A549 treated with AZD9567 at 1 μM for 4 hours (cell line): ENCODE measurements around the gene C11orf68. TPM values are rescaled to one million over a fixed set of nuclear protein-coding genes. Genes with fewer than 3 reads are reported as not detected.

ENCODE experiments used
- total RNA-seq: library from RNA; stranded (reverse); fragments of 200-300 nt; extraction: Qiagen RNA extraction; gene quantifications from 5 replicates; pipeline ENCODE4 v1.2.3, GENCODE V29; 2022; ENCODE audit not compliant: insufficient read depth

Gene C11orf68
- 34.9 to 51.5 TPM (median 45.0 TPM) in 5 replicates for total RNA-seq

GRCh38 chr11:65918211-65919140, at the start of gene C11orf68:
Gene C11orf68, minus strand, starts transcription at chr11:65919062. Its CDS starts 31 bp downstream, at chr11:65919031.

GRCh38 chr11:65961267-65962140, 42.6 kb upstream of the C11orf68 start, which contains the start of gene SART1:
Gene SART1, plus strand, starts transcription at chr11:65961734. Its CDS starts 47 bp downstream, at chr11:65961781.

DNA sequence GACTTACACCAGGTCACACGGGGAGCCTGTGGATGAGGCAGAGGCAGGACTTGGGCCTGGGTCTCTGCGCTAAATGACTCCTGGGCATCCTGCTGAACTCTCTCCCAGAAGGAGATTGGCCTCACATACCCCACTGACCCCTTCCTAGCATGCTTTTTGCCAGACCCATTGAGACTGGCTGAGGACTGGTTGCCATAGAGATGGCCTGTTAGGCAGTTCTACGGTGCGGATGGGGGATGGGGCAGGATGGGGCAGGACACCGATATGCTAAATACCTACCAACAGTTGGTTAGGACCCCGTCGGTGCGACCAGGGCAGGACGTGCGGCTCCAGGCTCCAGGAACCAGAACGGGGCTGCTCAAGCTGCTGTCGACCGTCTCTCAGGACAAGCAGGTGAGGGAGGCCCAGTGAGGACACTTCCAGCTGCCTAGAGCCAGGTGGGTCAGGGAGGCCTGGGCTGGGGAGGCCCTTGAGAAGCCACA, 26.6 kb upstream of the C11orf68 start, which contains the start of gene TSGA10IP:
TSGA10IP (plus strand) TSS at position 51 of the 482 bp plus-strand sequence; CDS start at position 247, 196 bp downstream.

GRCh38 chr11:65919141-65919572, 295 bp upstream of the C11orf68 start, which contains the start of gene DRAP1:
Gene DRAP1, plus strand, starts transcription at chr11:65919426. Its CDS starts 76 bp downstream, at chr11:65919502.

DNA sequence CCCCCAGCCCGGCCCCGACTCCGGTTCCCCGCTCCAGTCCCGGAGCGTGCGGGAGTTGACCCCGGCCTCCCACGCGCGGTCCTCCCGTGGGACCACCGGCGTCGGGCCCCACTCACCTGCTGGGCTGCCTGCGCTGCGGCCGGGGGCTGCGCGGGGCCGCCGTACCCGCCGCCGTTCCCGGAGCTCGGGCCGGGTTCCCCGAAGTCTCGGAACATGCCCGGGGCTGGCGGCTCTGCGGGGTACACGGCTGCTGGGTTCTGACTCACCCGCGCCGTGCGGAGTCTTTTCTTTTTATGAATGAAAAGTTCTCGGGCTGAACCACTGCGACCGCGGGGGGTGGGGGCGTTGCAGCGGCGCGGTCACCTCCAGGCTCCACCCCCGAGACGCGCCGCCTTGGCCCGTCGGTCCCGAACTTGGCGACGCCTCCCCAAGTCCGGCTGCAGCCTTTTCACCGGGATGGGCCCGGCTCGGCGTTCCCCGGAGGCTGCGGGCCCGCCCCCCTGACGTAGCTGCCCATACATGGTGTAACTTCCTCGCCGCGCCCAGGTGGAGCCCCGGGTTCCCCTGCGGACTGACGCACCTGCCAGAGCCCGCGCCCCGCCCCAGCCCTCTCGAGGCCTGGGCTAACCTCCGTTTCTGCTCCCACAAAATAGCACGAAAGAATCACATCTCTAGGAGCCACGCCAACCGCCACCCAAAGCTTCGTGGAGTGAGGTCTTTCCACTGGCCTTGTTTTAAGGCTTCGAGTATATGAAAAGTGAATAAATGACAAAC, 18.6 kb downstream of the C11orf68 start, which contains the start of gene FOSL1:
FOSL1 (minus strand) TSS at position 264 of the 774 bp plus-strand sequence; CDS start at position 215, 49 bp downstream.

DNA sequence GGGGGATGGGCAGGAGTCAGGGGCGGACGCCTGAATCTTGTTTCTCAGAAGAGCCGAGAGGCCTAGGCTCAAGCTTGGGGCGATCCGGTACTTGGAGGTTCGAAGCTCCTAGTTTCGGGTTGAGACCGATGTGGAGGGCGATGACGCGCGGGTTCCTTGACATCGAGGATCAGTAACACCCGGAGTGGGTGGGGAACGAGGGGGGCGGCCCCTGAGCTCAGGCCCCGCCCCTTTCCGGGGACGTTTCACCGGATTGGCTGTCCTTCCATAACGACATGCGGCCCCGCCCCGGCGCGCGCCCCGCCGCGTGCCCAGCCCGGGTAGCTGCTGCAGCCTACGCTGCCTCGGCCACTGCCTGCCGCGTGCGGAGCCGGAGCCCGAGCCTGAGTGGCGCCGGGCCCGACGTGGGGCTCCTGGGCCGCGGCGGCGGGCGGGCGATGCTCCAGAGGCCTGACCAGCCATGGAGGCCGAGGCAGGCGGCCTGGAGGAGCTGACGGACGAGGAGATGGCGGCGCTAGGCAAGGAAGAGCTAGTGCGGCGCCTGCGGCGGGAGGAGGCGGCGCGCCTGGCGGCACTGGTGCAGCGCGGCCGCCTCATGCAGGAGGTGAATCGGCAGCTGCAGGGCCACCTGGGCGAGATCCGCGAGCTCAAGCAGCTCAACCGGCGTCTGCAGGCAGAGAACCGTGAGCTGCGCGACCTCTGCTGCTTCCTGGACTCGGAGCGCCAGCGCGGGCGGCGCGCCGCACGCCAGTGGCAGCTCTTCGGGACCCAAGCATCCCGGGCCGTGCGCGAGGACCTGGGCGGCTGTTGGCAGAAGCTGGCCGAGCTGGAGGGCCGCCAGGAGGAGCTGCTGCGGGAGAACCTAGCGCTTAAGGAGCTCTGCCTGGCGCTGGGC, 28.3 kb downstream of the C11orf68 start, which contains the start of gene CCDC85B:
CCDC85B (plus strand) TSS at position 350 of the 895 bp plus-strand sequence; CDS start at position 461, 111 bp downstream.

GRCh38 chr11:65888163-65888814, 30.6 kb downstream of the C11orf68 start, which contains the start of gene FIBP:
Gene FIBP, minus strand, starts transcription at chr11:65888471. Its CDS starts 53 bp downstream, at chr11:65888418.

DNA sequence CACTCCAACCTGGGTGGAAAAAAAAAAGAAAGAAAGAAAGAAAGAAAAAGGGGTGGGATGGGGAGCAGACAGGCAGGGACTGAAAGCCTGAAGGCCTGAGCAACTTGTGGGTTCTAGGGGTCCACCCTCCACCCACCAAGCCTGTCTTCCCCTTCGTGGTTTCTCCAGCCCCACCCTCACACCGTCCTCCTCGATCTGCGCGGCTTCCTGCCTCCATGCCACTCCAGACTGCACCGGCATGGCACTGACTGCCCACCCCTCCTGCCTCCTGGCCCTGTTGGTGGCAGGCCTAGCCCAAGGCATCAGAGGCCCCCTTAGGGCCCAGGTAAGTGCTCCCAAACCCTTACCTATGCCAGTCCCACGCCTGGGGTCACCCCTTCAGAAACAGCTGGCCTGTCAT, 39.2 kb downstream of the C11orf68 start, which contains the start of gene CTSW:
CTSW (plus strand) TSS at position 221 of the 400 bp plus-strand sequence; CDS start at position 239, 18 bp downstream.

DNA sequence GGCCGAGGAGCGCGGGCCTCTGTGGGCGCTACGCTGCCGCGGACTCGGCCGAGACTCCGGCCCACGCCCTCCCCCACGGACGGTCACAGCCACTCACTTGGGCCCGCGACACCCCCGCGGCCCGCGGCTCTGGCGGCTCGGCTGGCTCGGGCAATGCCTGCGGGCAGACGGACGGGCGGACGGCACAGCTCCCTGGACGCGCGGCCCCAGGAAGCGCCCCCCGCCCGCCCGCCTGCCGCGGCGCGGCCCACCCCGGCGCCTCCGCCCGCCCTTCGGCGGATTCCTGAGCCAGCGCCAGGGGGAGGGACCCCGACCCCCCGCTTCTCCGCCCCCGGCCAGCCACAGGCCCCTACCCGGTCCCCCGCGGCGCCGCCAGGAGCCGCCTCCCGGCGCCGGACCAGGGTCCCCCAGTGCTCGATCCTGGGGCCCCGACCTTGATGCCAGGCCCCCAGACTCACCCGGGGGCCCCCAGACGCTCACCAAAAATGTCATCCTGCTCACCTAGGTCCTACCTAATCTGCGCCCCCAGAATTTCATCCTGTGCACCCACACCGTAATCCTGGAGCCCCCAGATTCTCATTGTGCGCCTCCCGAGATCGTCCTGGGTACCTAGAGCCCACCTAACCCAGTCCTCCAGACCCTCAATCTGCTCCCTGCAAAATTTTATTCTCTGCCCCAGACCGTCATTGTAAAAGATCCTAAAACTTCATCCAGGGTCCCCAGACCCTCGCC, 46.1 kb downstream of the C11orf68 start, which contains the start of gene EFEMP2:
EFEMP2 (minus strand) TSS at position 215 of the 732 bp plus-strand sequence. CDS start 446 bp downstream, outside the sequence.

Other genes starting within 250 kb of the C11orf68 start
- gene KAT5, start 206.8 kb downstream of the C11orf68 start, total RNA-seq: 31.3 to 46.9 TPM (median 45.7 TPM) in 5 replicates
- gene RNASEH2C, start 198.3 kb downstream of the C11orf68 start, total RNA-seq: 26.8 to 55.4 TPM (median 52.8 TPM) in 5 replicates
- gene AP5B1, start 138.1 kb downstream of the C11orf68 start, total RNA-seq: 6.6 to 12.9 TPM (median 11.5 TPM) in 5 replicates
- 0.05 to 0.09 TPM (median 0.09 TPM) in 4 of 5 replicates, not detected in the other for gene OVOL1, start 132.0 kb downstream of the C11orf68 start, total RNA-seq
- gene SNX32, start 85.1 kb downstream of the C11orf68 start, total RNA-seq: 0.08 to 0.10 TPM (median 0.10 TPM) in 3 of 5 replicates, not detected in the others
- gene CFL1, start 60.9 kb downstream of the C11orf68 start, total RNA-seq: 2,195 to 2,429 TPM (median 2,317 TPM) in 5 replicates
- gene MUS81, start 58.6 kb downstream of the C11orf68 start, total RNA-seq: 18.2 to 33.2 TPM (median 29.7 TPM) in 5 replicates
- gene EFEMP2, start 46.3 kb downstream of the C11orf68 start, total RNA-seq: 0.54 to 1.7 TPM (median 1.3 TPM) in 4 of 5 replicates, not detected in the other
- gene CTSW, start 39.2 kb downstream of the C11orf68 start, total RNA-seq: 0.09 TPM in 3 of 5 replicates, not detected in the others
- 84.8 to 112 TPM (median 86.9 TPM) in 5 replicates for gene FIBP, start 30.6 kb downstream of the C11orf68 start, total RNA-seq
- gene CCDC85B, start 28.4 kb downstream of the C11orf68 start, total RNA-seq: 28.3 to 53.4 TPM (median 46.1 TPM) in 5 replicates
- gene FOSL1, start 18.7 kb downstream of the C11orf68 start, total RNA-seq: 119 to 205 TPM (median 139 TPM) in 5 replicates
- gene DRAP1, start 364 bp upstream of the C11orf68 start, total RNA-seq: 129 to 249 TPM (median 206 TPM) in 5 replicates
- 0.25 TPM in 1 of 5 replicates, not detected in the others for gene TSGA10IP, start 26.4 kb upstream of the C11orf68 start, total RNA-seq
- 45.1 to 62.7 TPM (median 60.4 TPM) in 5 replicates for gene SART1, start 42.7 kb upstream of the C11orf68 start, total RNA-seq
- 38.4 to 48.6 TPM (median 42.4 TPM) in 5 replicates for gene EIF1AD, start 83.1 kb upstream of the C11orf68 start, total RNA-seq
- gene BANF1, start 83.4 kb upstream of the C11orf68 start, total RNA-seq: 271 to 480 TPM (median 473 TPM) in 5 replicates
- gene CST6, start 92.9 kb upstream of the C11orf68 start, total RNA-seq: not detected in 5 replicates
- 0.71 to 1.2 TPM (median 1.1 TPM) in 4 of 5 replicates, not detected in the other for gene CATSPER1, start 107.4 kb upstream of the C11orf68 start, total RNA-seq
- gene GAL3ST3, start 130.1 kb upstream of the C11orf68 start, total RNA-seq: not detected in 5 replicates
- gene SF3B2, start 133.3 kb upstream of the C11orf68 start, total RNA-seq: 161 to 190 TPM (median 171 TPM) in 5 replicates
- gene PACS1, start 151.2 kb upstream of the C11orf68 start, total RNA-seq: 61.1 to 87.1 TPM (median 78.1 TPM) in 5 replicates